Measurements from ENCODE around the gene LCN10.
A peak's percentile ranks its signal among the peaks of the same experiment; 100 is the strongest.

The LCN10 gene

DNA sequence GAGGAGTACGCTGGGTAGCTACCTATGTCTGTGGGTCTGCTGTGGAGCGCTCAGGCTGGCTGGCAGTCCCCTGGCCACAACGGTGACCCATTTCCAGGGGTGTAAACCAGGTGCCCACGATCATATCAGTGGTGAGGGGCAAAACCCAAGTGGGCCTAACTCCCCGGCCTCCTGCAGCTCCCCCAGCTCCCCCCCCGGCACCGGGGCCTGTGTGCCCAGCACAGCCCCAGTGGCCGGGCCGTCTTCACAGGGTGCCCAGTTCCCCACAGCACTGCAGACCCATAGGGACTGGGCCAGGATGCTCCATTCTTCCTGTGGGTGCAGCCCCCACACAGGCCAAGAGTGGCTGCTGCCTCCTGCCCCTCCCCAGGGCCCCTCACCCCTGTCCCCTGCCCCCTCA, 16.3 kb upstream of the LCN10 start:
- H3K23ac ChIP-seq (ENCODE audit: low read length in 2 of 2): no peak overlapping the region
- peaks cover 11% of the 10 kb centered on the region for H3K9me3 ChIP-seq (ENCODE audit: control insufficient read depth, low read length)
- no peak overlapping the region for H2BK5ac ChIP-seq (ENCODE audit: low read depth, low read length, poor library complexity, severe bottlenecking)
- no peak overlapping the region for H3K14ac ChIP-seq (ENCODE audit: low read length in 2 of 2)
- no peak overlapping the region for H2BK120ac ChIP-seq (ENCODE audit: low read depth, low read length)
- WGBS: 75% methylated on average over 9 of the region's 9 CpGs
- no peak overlapping the region for H3K9ac ChIP-seq (ENCODE audit: low read length)
- no peak overlapping the region for H2BK12ac ChIP-seq (ENCODE audit: low read length in 2 of 2)
- peaks cover 7% of the 10 kb centered on the region for H3K4me1 ChIP-seq (ENCODE audit: control insufficient read depth, insufficient read depth, low read depth, low read length)
- H4K8ac ChIP-seq (ENCODE audit: low read length): no peak overlapping the region
- no peak overlapping the region for H3K27ac ChIP-seq (ENCODE audit: low read length, poor library complexity, severe bottlenecking)
- no peak overlapping the region for H3K4me3 ChIP-seq (ENCODE audit: insufficient read depth in 1 of 2, low read depth in 1 of 2, low read length in 2 of 2)
- no peaks in the 10 kb centered on the region for H3K79me1 ChIP-seq (replicated peaks; ENCODE audit: low read length, poor library complexity, severe bottlenecking)
- no peak overlapping the region for H2AK5ac ChIP-seq (ENCODE audit: low read length, severe bottlenecking)
- no peak overlapping the region for H4K91ac ChIP-seq (ENCODE audit: low read length)
- no peak overlapping the region for H3K18ac ChIP-seq (ENCODE audit: low read depth in 1 of 2, low read length in 2 of 2)
- DNase-seq: no peak
- no peak overlapping the region for H3K4ac ChIP-seq (ENCODE audit: low read depth in 1 of 2, low read length in 2 of 2)
- no peaks in the 10 kb centered on the region for H3K36me3 ChIP-seq (ENCODE audit: control insufficient read depth in 1 of 2, insufficient read depth in 2 of 2, low read depth in 1 of 2, low read length in 2 of 2)
- peaks cover 14 to 40% of the 10 kb centered on the region in 2 experiments for H3K27me3 ChIP-seq (ENCODE audit: control insufficient read depth in 1 of 2, insufficient read depth in 1 of 2, low read length in 2 of 2)
- no peak overlapping the region for H2BK15ac ChIP-seq (ENCODE audit: low read depth, poor library complexity, severe bottlenecking)
- H2AFZ ChIP-seq (ENCODE audit: low read depth, low read length): no peak overlapping the region
- no peak overlapping the region for H3K4me2 ChIP-seq (ENCODE audit: low read length, poor library complexity, severe bottlenecking)

DNA sequence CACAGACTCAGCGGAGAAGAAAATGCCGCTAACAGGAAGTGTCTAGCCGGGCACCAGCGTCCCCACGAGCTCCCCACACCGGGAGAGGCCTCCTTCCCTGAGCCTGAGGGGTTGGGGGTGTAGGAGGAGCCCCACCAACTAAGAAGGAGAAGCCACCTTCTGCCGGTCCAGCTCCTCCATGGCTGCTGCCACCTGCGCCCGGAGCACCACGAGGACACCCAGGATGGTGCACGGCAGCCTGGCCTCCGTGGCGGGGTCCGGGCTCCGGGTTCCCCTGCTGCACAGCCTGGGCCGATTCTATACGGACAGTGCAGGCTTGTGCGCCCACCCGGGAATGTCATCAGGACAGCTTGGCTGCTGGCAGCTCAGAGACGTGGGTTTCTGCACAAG, 15.0 kb upstream of the LCN10 start:
- Histone ChIP-seq H3K27me3 (ENCODE audit: control insufficient read depth in 1 of 2, insufficient read depth in 1 of 2, low read length in 2 of 2) (peaks cover 11 to 44% of the 10 kb centered on the region in 2 experiments), H3K79me1 (replicated peaks; ENCODE audit: low read length, poor library complexity, severe bottlenecking) (no peaks in the 10 kb centered on the region), H2BK15ac (ENCODE audit: low read depth, poor library complexity, severe bottlenecking) (no peak overlapping the region), H2BK120ac (ENCODE audit: low read depth, low read length) (no peak overlapping the region), H2BK5ac (ENCODE audit: low read depth, low read length, poor library complexity, severe bottlenecking) (no peak overlapping the region), H3K9me3 (ENCODE audit: control insufficient read depth, low read length) (peaks cover 11% of the 10 kb centered on the region), H2AFZ (ENCODE audit: low read depth, low read length) (no peak overlapping the region), H3K4me1 (ENCODE audit: control insufficient read depth, insufficient read depth, low read depth, low read length) (peaks cover 3% of the 10 kb centered on the region), H3K23ac (ENCODE audit: low read length in 2 of 2) (no peak overlapping the region), H3K9ac (ENCODE audit: low read length) (no peak overlapping the region), H2BK12ac (ENCODE audit: low read length in 2 of 2) (no peak overlapping the region), H3K27ac (ENCODE audit: low read length, poor library complexity, severe bottlenecking) (no peak overlapping the region), H3K4me2 (ENCODE audit: low read length, poor library complexity, severe bottlenecking) (no peak overlapping the region), H2AK5ac (ENCODE audit: low read length, severe bottlenecking) (no peak overlapping the region), H3K4me3 (ENCODE audit: insufficient read depth in 1 of 2, low read depth in 1 of 2, low read length in 2 of 2) (peak overlapping the region in 1 of 2 experiments; percentile 8), H4K8ac (ENCODE audit: low read length) (no peak overlapping the region), H3K36me3 (ENCODE audit: control insufficient read depth in 1 of 2, insufficient read depth in 2 of 2, low read depth in 1 of 2, low read length in 2 of 2) (no peaks in the 10 kb centered on the region), H3K4ac (ENCODE audit: low read depth in 1 of 2, low read length in 2 of 2) (no peak overlapping the region), H3K18ac (ENCODE audit: low read depth in 1 of 2, low read length in 2 of 2) (no peak overlapping the region), H4K91ac (ENCODE audit: low read length) (no peak overlapping the region), H3K14ac (ENCODE audit: low read length in 2 of 2) (no peak overlapping the region)
- WGBS: 90% methylated on average over 20 of the region's 20 CpGs
- DNase-seq: no peak

DNA sequence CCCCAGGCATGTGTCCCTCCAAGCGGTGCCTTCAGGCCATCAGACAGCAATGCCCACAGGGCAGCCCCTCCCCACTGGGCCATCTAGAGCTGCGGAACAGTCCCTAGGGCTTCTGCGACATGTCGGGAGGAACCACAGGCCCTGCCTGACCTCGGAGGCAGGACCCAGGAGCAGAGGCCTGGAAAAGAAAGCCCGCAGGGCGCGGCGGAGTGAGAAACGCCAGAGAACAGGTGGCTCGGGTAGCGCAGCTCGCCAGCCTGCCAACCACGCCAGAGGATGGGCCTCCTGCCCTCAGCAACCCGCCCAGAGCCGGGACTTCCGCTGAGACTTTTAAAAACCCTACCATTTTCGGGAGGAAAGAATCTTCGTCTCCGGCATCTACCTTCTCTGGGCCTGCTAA, 14.6 kb upstream of the LCN10 start:
- 87% methylated on average over 20 of the region's 20 CpGs for WGBS
- H3K4ac ChIP-seq (ENCODE audit: low read depth in 1 of 2, low read length in 2 of 2): no peak overlapping the region
- no peak overlapping the region for H3K14ac ChIP-seq (ENCODE audit: low read length in 2 of 2)
- H2BK15ac ChIP-seq (ENCODE audit: low read depth, poor library complexity, severe bottlenecking): no peak overlapping the region
- no peak overlapping the region for H4K8ac ChIP-seq (ENCODE audit: low read length)
- H3K9ac ChIP-seq (ENCODE audit: low read length): no peak overlapping the region
- no peak overlapping the region for H2BK12ac ChIP-seq (ENCODE audit: low read length in 2 of 2)
- H2AK5ac ChIP-seq (ENCODE audit: low read length, severe bottlenecking): no peak overlapping the region
- no peak for DNase-seq
- no peaks in the 10 kb centered on the region for H3K79me1 ChIP-seq (replicated peaks; ENCODE audit: low read length, poor library complexity, severe bottlenecking)
- H3K4me2 ChIP-seq (ENCODE audit: low read length, poor library complexity, severe bottlenecking): no peak overlapping the region
- H3K27ac ChIP-seq (ENCODE audit: low read length, poor library complexity, severe bottlenecking): no peak overlapping the region
- H3K4me3 ChIP-seq (ENCODE audit: insufficient read depth in 1 of 2, low read depth in 1 of 2, low read length in 2 of 2): no peak overlapping the region
- H3K9me3 ChIP-seq (ENCODE audit: control insufficient read depth, low read length): peaks cover 11% of the 10 kb centered on the region
- no peak overlapping the region for H4K91ac ChIP-seq (ENCODE audit: low read length)
- H3K36me3 ChIP-seq (ENCODE audit: control insufficient read depth in 1 of 2, insufficient read depth in 2 of 2, low read depth in 1 of 2, low read length in 2 of 2): no peaks in the 10 kb centered on the region
- H2AFZ ChIP-seq (ENCODE audit: low read depth, low read length): no peak overlapping the region
- no peak overlapping the region for H3K18ac ChIP-seq (ENCODE audit: low read depth in 1 of 2, low read length in 2 of 2)
- peaks cover 11 to 45% of the 10 kb centered on the region in 2 experiments for H3K27me3 ChIP-seq (ENCODE audit: control insufficient read depth in 1 of 2, insufficient read depth in 1 of 2, low read length in 2 of 2)
- no peak overlapping the region for H3K23ac ChIP-seq (ENCODE audit: low read length in 2 of 2)
- H2BK5ac ChIP-seq (ENCODE audit: low read depth, low read length, poor library complexity, severe bottlenecking): no peak overlapping the region
- H3K4me1 ChIP-seq (ENCODE audit: control insufficient read depth, insufficient read depth, low read depth, low read length): peaks cover 3% of the 10 kb centered on the region
- H2BK120ac ChIP-seq (ENCODE audit: low read depth, low read length): no peak overlapping the region

DNA sequence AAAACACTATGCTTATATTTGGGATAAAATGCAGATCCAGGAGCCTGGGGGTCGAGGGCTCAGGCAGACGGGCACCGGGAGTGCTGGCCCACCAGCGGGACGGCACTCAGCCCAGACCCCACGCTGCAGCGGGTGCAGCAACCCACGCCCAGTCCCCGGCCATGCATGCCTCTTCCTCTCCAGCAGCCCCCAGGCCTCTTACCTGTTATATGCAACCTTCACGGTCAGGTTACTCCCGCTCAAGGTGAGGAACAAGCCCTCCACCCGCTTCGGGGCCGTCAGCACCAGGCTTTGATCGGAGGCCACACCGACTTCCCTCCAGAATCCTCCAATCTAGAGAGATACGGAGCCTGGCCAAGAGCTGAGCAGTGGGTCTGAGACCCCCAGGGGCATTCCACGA, 14.1 kb upstream of the LCN10 start:
- H3K4ac ChIP-seq (ENCODE audit: low read depth in 1 of 2, low read length in 2 of 2): no peak overlapping the region
- H3K27ac ChIP-seq (ENCODE audit: low read length, poor library complexity, severe bottlenecking): no peak overlapping the region
- peaks cover 14 to 48% of the 10 kb centered on the region in 2 experiments for H3K27me3 ChIP-seq (ENCODE audit: control insufficient read depth in 1 of 2, insufficient read depth in 1 of 2, low read length in 2 of 2)
- H2BK15ac ChIP-seq (ENCODE audit: low read depth, poor library complexity, severe bottlenecking): no peak overlapping the region
- H2AK5ac ChIP-seq (ENCODE audit: low read length, severe bottlenecking): no peak overlapping the region
- H4K91ac ChIP-seq (ENCODE audit: low read length): no peak overlapping the region
- no peak overlapping the region for H2AFZ ChIP-seq (ENCODE audit: low read depth, low read length)
- peaks cover 16% of the 10 kb centered on the region for H3K9me3 ChIP-seq (ENCODE audit: control insufficient read depth, low read length)
- no peak overlapping the region for H2BK5ac ChIP-seq (ENCODE audit: low read depth, low read length, poor library complexity, severe bottlenecking)
- H3K4me3 ChIP-seq (ENCODE audit: insufficient read depth in 1 of 2, low read depth in 1 of 2, low read length in 2 of 2): no peak overlapping the region
- H3K23ac ChIP-seq (ENCODE audit: low read length in 2 of 2): no peak overlapping the region
- no peak overlapping the region for H2BK12ac ChIP-seq (ENCODE audit: low read length in 2 of 2)
- peaks cover 3% of the 10 kb centered on the region for H3K4me1 ChIP-seq (ENCODE audit: control insufficient read depth, insufficient read depth, low read depth, low read length)
- no peak overlapping the region for H4K8ac ChIP-seq (ENCODE audit: low read length)
- no peak for DNase-seq
- no peaks in the 10 kb centered on the region for H3K36me3 ChIP-seq (ENCODE audit: control insufficient read depth in 1 of 2, insufficient read depth in 2 of 2, low read depth in 1 of 2, low read length in 2 of 2)
- no peak overlapping the region for H3K14ac ChIP-seq (ENCODE audit: low read length in 2 of 2)
- 96% methylated on average over 18 of the region's 18 CpGs for WGBS
- H3K9ac ChIP-seq (ENCODE audit: low read length): no peak overlapping the region
- H3K79me1 ChIP-seq (replicated peaks; ENCODE audit: low read length, poor library complexity, severe bottlenecking): no peaks in the 10 kb centered on the region
- no peak overlapping the region for H3K18ac ChIP-seq (ENCODE audit: low read depth in 1 of 2, low read length in 2 of 2)
- no peak overlapping the region for H2BK120ac ChIP-seq (ENCODE audit: low read depth, low read length)
- no peak overlapping the region for H3K4me2 ChIP-seq (ENCODE audit: low read length, poor library complexity, severe bottlenecking)
